OCI-LY1 (cell line): ENCODE measurements around the gene CBY3.
"Not testable (repeated sequence)": the region's sequence is repeated elsewhere in the genome, so short reads cannot be mapped to it uniquely, and the experiment has no call there.

Experiments
- H2AFZ ChIP-seq: fragments of 200-600 bp; sonication (generic), shearing (Covaris generic); 2 replicates; pipeline ENCODE4 v1.6.0; 2014; ENCODE audit warnings: antibody characterized with exemption, mild to moderate bottlenecking, low read length
- H3F3A ChIP-seq: fragments of 200-600 bp; sonication (generic), shearing (Covaris generic); 2 replicates; pipeline ENCODE4 v1.6.0; 2014; ENCODE audit warnings: mild to moderate bottlenecking, antibody characterized with exemption, low read length, moderate library complexity; ENCODE audit not compliant: insufficient read depth
- H3K27ac ChIP-seq: fragments of 200-600 bp; sonication (generic); 2 replicates; pipeline ENCODE4 v1.5.1; 2014; ENCODE audit warnings: low read length, mixed run types, mild to moderate bottlenecking, low read depth; ENCODE audit not compliant: poor library complexity, severe bottlenecking
- H3K27me3 ChIP-seq: fragments of 200-600 bp; sonication (generic); 2 replicates; pipeline ENCODE4 v1.6.0; 2014; ENCODE audit warnings: antibody characterized with exemption, mild to moderate bottlenecking, low read length, moderate library complexity; ENCODE audit not compliant: insufficient read depth
- H3K36me3 ChIP-seq: fragments of 200-600 bp; sonication (generic); 2 replicates; pipeline ENCODE4 v1.6.1; 2014; ENCODE audit warnings: mild to moderate bottlenecking, antibody characterized with exemption, low read length, moderate library complexity, mixed read lengths; ENCODE audit not compliant: insufficient read depth
- H3K4me1 ChIP-seq: fragments of 200-600 bp; sonication (generic); 2 replicates; pipeline ENCODE4 v1.5.1; 2014; ENCODE audit warnings: mild to moderate bottlenecking, low read length, moderate library complexity; ENCODE audit not compliant: insufficient read depth, severe bottlenecking
- H3K4me2 ChIP-seq: fragments of 200-600 bp; sonication (generic), shearing (Covaris generic); 2 replicates; pipeline ENCODE4 v1.6.1; 2014; ENCODE audit warnings: low read length
- H3K4me3 ChIP-seq: fragments of 200-600 bp; sonication (generic); 2 replicates; pipeline ENCODE4 v1.5.1; 2014; ENCODE audit warnings: low read length, low read depth, mild to moderate bottlenecking, mixed read lengths; ENCODE audit not compliant: poor library complexity, severe bottlenecking
- H3K79me2 ChIP-seq: fragments of 200-600 bp; shearing (Covaris generic); 2 replicates; pipeline ENCODE4 v1.6.1; 2016; ENCODE audit warnings: mixed run types, low read length, mixed read lengths; ENCODE audit not compliant: insufficient read depth
- H3K9ac ChIP-seq: fragments of 200-600 bp; sonication (generic), shearing (Covaris generic); 2 replicates; pipeline ENCODE4 v1.6.1; 2014; ENCODE audit warnings: mild to moderate bottlenecking, low read length, mixed read lengths
- H3K9me2 ChIP-seq: fragments of 200-600 bp; sonication (generic), shearing (Covaris generic); 2 replicates; pipeline ENCODE4 v1.6.1; 2014; ENCODE audit warnings: low read depth, mild to moderate bottlenecking, low read length, mixed read lengths
- H3K9me3 ChIP-seq: fragments of 200-600 bp; shearing (Covaris generic); 2 replicates; pipeline ENCODE4 v1.6.1; 2014; ENCODE audit warnings: low read length, mixed read lengths
- H4K20me1 ChIP-seq: fragments of 200-600 bp; sonication (generic), shearing (Covaris generic); 2 replicates; pipeline ENCODE4 v1.6.0; 2016; ENCODE audit warnings: mild to moderate bottlenecking, low read length; ENCODE audit not compliant: insufficient read depth

The CBY3 gene

GRCh38 chr5:179634370-179635172 is 46.3 kb downstream of the CBY3 start:
- H3K4me3 ChIP-seq, H3K79me2 ChIP-seq, H3K27ac ChIP-seq, H2AFZ ChIP-seq, H3K36me3 ChIP-seq, H3K9me3 ChIP-seq, H4K20me1 ChIP-seq, H3K4me1 ChIP-seq, H3K9me2 ChIP-seq, H3K27me3 ChIP-seq, H3K9ac ChIP-seq, H3K4me2 ChIP-seq, H3F3A ChIP-seq: not testable (repeated sequence)

- not testable (repeated sequence) for H3K4me1 ChIP-seq, H3K9ac ChIP-seq, H3K9me3 ChIP-seq, H4K20me1 ChIP-seq, H3K9me2 ChIP-seq, H3K27ac ChIP-seq, H2AFZ ChIP-seq, H3K79me2 ChIP-seq, H3K27me3 ChIP-seq, H3F3A ChIP-seq, H3K36me3 ChIP-seq
- H3K4me3 ChIP-seq = peak overlapping the region; percentile 42
- H3K4me2 ChIP-seq = peak overlapping the region; percentile 40; the same call in 1 of the 2 replicates
These were observed 47.1 kb downstream of the CBY3 start for GRCh38 chr5:179633501-179634369.
